ENCODE data around the gene HSDL2.
"Not testable (repeated sequence)": the region's sequence is repeated elsewhere in the genome, so short reads cannot be mapped to it uniquely, and the experiment has no call there.

HSDL2 gene

DNA sequence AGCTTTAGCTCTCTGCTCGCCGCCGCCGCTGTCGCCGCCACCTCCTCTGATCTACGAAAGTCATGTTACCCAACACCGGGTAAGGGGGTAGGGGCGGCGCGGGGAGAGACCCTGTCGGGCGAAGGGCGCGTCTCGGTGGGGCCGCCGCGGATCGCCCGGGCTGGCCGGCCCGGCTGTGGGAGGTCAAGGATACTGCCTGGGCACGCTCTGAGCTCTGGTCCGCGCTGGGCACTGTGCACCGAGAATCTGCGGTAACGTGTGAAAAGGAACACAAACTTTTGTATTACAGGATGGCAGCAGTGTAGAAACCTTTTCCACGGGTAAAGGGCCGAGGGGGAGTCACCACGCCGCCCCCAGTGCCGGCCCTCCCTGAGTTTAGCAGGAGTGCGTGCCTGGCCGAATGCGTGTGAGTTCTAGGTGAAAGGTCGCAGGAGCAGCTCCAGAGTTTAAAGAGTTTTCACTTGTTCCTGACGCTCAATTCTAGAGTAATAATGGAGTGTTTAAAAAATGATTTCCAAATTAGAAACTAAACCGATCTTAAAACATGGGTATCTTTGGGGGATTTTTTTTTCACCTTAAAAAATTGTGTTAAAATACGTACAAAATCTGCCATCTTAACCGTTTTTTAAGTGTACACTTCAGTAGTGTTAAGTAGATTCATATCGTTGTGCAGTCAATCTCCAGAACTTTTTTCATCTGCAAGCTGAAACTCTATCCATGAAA, at the start of gene HSDL2:
Gene HSDL2 (plus strand): TSS at position 7 of the 723 bp plus-strand sequence. CDS start 56 bp downstream, at position 63.
- DNase-seq = peak; percentile 60

DNA sequence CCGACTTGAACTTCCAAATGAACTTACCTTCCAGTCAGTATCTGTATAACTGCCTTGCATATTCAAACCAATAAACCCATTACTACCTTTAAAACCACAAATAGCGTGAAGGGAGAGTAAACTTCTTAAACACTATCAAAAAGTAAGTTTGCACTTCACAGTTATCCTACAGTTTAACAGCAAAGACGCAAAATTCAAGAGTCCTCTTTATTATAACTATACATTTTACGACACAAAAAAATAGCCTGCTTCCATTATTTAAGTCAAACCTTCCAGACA, 48.3 kb upstream of the HSDL2 start:
- DNase-seq = no peak

DNA sequence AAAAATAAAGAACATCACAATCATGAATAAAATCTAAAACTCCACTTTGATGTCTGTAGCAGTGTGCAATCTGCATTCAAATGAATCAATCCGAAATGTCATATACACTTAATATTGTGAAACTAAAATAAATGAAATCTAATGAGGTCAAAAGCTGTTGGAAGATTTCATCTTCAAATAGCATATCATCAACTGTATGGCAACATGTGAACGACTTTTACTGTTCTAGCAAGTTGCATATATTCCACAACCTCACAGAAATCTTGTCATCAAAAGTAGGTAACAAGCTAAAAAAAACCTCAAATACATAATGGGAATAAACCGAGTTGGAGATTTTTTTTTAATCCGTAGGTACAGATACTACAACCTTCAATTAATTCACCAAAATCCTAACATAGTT, 47.7 kb upstream of the HSDL2 start:
- DNase-seq = no peak

DNA sequence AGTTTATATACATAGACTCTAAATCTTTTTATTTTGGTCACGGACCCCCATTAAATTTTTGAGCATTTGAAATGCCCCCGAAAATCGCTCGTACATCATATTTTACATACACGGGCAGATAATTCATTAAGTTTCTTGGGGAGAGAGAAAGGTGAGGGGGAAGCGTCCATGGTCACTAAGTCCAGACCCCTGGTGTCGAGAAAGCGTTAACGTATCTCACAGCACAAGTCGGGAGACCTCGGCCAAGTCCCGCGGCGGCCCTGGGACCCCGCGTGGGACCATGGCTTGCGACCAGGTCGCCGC, 47.3 kb upstream of the HSDL2 start:
- DNase-seq = no peak

DNA sequence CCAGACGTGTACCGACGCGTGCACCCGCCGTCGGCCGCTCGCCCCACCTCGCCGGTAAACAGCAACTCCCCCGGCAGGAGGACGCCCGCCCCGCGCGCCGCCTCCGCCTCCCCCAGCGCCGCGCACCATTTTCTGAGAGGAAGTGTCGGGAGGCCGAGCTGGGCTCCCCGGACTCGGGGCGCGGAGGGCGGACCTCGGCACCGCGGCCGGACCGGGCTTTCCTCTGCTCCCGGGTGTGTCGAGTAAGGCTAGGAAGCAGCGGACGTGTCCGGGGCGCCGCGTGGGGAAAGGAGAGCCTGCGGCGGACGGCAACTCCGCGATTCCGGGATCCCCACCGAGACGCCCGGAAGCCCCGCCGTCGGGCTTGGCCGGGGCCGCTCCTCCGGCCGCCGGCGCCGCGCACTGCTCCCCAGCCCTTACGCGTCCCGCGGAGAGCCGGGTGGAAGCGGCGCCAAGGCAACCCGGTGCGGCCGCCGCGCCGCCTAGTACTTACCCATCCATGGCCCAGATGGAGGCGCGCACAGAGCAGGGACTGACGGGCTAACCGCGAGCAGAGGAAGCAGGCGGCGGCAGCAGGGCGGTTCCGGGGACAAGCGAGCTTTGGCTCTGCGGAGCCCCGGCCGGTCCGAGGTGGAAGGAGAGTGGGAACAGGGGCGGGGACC, 46.8 kb upstream of the HSDL2 start, which contains the start of gene PTBP3:
Gene PTBP3 (minus strand): TSS at position 643 of the 662 bp plus-strand sequence. CDS start 35,754 bp downstream, outside the sequence.
- DNase-seq = peak; percentile 29

DNA sequence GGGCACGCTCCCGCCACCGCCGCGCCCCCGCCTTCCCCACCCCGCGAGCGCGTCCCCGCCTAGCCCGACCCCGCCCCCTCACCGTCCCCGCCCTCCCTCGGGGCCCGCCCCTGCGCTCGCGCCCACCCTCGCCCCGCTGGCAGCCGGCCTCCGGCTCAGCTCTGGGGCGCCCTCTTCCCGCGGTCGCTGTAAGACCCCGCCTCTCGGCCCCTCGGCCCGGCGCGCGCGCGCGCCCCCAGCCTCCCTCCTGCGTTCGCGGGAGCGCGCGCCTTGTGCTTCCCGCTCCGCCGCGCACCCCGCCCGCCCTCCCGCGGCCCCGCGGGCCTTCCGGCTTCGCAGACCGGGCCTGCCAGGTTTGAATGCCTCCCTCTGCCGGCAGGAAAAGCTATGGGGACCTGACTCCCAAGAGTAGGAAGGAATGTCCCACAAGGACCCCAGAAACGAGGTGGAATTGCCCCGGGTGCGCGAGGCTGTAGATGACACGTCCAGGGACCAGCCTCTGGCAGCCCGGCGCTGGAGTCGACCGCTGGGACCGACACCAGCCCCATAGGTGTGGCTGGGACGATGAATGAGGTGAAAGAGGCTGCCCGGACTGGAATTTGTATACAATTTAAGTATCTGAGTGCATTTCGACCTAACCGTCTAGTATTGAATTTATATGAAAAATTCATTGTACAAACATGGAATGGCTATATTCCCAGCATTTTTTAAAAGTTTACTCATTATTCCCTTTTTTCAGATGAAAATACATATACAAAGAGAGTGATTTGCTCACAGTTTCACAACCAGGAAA, 46.1 kb upstream of the HSDL2 start:
- DNase-seq = peak; percentile 94

DNA sequence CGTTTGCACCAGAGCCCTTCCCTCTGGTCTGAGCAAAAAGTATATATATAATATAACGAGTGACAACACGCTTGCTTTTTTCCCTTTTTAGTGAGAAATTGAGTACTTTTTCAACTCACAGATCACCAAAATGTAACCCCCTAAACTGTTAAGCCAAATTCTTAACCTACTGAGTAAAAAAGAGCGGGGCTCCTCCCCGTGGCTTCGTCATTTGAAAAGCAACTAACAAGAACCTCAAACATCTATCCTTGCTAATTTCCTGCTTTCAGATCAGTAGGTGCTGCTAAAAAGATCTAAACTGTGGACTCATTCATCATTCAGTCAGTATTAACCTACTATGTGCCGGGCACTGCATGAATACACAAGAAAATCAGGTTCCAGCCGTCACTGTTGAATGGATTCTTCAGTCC, 45.5 kb upstream of the HSDL2 start:
- DNase-seq = peak; percentile 21

DNA sequence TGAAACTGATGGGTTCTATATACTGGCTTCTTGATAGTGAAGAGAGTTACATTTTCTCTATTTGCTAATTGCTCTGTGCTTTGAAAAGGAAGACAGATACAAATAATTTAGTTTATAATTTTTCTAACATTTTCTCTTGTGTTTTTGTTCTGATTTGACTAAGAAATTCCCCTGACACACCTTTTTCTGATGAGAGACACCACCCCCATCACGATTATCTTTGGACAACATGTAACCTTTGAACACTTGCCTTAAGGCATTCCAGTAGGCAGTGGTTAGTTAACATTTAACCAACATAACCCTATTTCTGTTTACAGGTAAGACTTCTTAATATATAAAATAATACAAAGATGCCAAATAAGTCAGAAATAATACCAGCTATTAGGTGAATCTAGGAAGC, 42.4 kb upstream of the HSDL2 start:
- DNase-seq = no peak

DNA sequence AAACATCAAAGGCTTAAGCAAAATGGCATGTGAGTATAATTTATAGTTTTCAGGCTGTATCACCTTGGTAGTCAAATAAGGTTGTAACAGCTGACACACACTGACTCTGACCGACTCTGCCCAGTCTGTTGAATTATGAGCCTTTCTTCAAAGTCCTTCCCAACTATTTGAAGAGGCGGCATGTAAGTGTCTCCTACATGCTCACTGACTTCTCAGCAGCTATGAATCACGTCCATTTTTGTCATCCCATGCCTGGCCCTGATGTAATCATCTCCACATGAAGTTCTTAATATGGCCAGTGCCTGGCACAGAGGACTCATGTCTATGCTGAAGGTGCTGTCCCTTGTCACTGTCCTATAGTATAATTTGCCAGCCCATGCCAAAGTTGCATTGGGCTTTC, 41.3 kb upstream of the HSDL2 start:
- DNase-seq = no peak

DNA sequence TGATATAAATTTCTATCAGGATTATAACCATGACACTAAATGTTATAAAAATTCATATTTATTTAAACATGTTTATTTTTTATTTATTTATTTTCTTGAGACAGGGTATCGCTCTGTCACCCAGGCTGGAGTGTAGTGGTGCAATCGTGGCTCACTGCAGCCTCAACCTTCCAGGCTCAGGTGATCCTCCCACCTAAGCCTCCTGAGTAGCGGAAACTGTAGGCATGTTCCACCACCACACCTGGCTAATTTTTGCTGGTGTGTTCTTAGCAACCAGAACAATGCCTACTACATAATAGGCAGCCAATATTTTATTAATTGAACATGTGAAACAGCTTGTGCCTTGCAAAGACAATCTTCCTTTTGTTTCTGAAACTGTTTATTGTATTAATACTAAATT, 40.0 kb upstream of the HSDL2 start:
- DNase-seq = no peak

DNA sequence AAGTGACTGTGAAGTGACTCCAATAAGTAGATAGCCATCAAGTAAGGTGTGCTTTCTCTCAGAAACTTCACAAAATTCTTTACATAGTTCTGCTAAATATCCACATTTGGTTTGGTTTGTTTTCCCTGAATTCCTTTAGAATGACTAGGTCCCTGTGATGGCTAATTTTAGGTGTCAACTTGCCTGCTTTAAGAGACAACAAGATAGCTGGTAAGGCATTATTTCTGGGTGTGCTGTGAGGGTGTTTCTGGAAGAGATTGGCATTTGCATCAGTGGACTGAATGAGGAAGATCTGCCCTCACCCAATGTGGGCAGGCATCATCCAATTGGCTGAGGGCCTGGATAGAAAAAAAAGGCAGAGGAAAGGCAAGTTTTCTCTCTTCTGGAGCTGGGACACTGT, 38.2 kb upstream of the HSDL2 start:
- no peak for DNase-seq

DNA sequence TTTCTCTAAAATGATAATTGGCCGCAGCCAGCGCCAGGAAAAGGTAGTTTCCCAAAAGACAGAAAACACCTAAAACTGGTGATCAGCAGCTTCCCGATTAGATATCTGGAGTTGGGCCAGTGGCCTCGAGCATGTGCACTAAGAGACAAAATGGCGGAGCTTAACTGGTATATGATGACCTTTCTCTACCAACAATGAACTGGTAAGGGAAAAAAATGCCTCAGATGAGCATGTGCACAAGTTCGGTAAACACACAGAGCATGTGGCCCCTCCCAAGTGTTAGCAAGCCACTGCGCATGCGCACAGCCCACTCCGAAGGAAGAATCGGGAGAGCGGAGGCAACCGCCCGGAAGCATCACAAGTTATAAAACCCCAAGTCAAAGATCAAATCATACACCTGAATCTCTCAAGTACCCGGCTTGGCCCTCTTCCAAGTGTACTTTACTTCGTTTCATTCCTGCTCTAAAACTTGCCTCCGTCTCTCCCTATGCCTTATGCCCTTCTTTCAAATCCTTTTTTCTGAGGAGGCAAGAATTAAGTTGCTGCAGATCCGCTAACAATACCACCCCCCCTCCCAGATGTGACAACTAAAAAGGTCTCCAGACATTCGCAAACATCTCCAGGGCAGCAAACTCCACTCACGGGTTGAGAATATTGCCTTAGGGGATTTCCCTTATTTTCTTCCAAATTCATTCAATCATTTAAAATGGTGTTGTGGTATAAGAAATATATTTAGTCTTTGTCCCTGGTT, 31.5 kb upstream of the HSDL2 start:
- DNase-seq = peak; percentile 84

DNA sequence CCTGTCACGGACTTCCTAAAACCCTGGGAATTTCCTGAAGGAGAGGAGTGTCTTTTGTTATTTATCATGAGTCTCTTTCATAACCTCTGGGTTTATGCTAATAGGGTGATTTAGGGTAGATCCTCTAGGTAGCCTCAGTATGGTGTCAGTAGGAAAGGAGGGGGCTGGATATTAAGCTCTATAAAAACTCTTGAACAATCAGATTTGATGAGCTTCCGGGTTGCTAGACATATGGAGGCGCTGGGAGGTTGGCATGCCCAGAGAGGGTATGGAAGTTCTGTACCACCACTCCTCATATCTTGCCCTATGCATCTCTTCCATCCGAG, 30.9 kb upstream of the HSDL2 start:
- DNase-seq = no peak

DNA sequence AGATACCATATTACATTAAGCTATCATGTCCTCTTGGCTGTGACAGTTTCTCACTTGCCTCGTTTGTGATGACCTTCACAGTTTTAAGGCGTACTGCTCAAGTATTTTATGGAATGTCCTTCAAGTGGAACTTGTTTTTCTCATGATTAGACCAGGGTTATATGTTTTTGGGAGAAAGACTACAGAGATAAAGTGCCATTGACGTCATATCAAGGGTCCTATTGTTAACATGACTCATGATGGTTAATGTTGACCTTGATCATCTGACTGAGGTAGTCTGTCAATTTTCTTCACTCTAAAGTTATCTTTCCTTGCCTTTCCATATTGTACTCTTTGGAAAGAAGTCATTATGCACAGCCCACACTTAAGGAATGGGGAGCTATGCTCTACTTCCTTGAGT, 28.7 kb upstream of the HSDL2 start:
- DNase-seq = no peak

DNA sequence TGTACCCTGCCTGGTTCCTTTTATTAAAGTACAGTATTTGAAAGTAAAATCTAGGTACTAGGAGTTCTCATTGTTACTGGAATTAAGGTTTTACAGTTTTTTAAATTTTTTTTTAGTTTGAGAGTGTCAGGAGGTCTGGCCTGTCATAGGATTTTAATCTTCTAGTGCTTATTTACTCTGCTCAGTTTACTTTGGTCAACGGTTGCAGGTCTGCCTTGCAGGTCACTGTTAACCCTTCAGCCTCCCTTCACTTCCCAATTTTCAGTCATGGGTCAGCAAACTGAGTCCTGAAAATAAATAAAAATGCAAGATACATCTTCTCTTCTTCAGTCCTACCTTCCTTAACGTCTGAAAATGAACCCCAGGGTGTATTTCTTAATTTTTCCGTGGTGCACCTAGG, 27.7 kb upstream of the HSDL2 start:
- DNase-seq = no peak

DNA sequence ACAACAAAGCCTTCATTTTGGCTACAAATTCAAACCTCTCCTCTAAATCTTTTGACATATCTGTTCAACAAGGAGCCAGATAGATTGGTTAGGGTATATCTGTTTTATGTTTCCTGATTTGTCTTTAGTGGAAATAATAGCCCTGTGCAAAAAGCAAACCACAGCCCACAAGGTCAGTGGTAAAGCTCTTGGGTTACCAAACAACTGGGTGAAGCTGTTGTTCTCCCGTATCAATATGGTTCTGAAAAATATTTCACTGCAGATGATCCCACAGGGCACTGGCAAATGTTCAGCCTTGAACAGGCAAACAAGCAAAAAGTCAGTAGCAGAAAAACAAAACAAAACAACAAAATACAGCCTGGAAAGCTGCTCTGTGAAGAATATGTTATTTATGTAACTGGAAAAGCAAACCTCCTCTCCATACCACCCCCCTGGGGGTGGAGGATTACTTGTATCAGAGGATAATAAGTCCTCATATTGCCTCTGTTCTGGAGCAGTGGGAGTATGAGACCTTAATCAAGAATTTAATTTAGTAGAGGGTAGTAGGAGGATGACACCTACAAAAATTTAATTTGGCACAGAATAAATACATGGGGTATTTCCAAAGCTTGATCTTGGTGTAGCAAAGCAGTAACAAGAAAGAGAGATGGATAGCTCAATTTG, 25.7 kb upstream of the HSDL2 start:
- no peak for DNase-seq

DNA sequence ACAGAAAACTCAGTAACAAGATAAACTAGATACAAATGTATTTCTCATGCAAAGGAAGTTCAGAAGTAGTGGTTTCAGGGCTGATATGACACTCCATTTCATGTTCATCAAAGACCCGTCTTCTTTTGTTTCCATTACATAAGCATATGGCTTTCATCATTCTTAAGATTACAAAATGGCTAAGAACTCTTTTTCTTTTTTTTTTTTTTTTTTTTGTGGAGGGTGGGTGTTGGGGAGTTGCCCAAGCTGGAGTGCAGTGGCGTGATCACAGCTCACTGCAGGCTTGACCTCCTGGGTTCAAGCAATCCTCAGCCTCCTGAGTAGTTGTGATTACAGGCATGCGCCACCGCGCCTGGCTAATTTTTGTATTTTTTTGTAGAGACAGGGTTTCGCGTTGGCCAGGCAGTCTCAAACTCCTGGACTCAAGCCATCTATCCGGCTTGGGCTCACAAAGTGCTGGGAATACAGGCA, 24.4 kb upstream of the HSDL2 start:
- no peak for DNase-seq

DNA sequence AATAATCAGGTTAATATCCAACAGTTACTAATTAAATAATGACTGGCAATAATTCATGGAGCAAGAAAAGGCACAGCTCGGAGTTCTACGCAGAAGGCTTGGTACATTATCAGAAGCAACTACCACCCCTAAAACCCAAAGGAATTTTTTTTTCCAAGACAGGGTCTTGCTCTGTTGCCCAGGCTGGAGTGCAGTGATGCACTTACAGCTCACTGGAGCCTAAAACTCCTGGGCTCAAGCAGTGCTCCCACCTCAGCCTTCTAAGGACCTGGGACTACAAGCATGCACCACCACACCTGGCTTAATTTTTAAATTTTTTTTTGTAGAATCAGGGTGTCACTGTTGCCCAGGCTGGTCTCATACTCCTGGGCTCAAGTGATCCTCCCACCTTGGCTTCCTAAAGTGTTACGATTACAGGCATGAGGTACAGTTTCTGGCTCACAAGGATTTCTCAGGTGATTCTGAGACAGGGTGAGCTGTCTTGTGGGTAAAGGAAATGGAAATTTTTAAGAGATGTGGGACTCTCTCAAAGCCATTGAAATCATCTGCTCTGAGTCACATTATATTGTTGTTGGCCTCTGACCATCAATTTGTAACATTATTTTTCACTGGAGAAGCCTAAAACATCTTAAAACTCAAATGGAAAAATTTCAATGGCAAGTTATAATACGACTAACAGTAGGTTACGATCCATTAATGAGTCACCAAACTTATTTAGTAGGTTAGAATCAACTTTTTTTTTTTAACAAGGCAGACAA, 19.7 kb upstream of the HSDL2 start:
- no peak for DNase-seq

DNA sequence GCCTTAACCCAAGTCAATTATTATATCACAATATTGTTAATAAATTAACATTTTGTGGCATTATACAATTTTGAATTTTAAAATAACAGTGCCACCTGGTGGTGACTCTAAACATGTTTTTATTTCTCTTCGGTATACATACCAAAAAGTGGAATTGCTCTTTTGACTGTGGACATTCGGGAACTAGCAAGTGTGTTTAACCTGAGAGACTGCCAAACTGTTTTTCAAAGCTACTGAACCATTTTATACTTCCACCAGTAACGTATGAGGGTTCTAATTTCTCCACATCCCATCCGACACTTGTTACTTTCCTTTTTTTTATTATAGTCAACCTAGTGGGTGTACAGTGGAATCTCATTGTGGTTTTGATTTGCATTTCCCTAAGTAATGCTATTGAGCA, 18.3 kb upstream of the HSDL2 start:
- DNase-seq = peak; percentile 51

DNA sequence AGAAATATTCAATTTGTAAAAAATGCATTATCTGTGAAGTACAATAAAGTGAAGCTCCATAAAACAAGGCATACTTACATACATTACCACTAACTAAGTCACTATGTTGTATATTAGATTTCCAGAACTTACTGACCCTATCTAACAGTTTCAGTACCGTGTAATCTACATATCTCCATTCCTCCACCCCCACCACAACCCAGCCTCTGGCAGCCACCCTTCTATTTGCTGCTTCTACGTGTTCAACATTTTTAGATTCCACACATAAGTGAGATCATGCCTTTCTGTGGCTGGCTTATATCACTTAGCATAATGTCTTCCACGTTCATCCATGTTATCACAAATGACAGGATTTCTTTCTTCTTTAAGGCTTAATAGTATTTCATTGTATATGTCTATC, 15.1 kb upstream of the HSDL2 start:
- DNase-seq = no peak

DNA sequence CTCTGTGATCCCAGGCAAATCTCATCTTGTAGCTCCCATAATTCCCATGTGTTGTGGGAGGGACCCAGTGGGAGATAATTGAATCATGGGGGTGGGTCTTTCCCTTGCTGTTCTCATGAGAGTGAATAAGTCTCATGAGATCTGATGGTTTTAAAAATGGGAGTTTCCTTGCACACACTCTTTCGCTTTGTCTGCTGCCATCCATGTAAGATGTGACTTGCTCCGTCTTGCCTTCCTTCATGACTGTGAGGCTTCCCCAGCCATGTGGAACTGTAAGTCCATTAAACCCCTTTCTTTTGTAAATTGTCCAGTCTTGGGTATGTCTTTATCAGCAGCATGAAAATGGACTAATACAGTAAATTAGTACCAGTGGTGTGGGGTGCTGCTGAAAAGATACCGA, 14.7 kb upstream of the HSDL2 start:
- not testable (repeated sequence) for DNase-seq

DNA sequence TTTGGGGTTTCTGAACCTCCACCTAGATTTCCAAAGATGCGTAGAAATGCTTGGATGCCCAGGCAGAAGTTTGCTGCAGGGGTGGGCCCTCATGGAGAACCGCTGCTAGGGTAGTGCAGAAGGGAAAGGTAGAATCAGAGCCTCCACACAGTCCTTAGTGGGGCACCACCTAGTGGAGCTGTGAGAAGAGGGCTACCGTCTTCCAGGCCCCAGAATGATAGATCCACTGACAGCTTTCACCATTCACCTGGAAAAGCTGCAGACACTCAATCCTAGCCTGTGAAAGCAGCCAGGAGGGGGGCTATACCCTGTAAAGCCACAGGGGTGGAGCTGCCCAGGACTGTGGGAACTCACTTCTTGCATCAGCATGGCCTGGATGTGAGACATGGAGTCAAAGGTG, 13.3 kb upstream of the HSDL2 start:
- no peak for DNase-seq

Measured in midbrain (tissue), 1 donor.